HepG2 (cell line): ENCODE measurements around the gene COL25A1. TPM values are rescaled to one million over a fixed set of nuclear protein-coding genes. Genes with fewer than 3 reads are reported as not detected.

Source experiments
- AHDC1 ChIP-seq: sonication (generic); formaldehyde crosslinking; IDR thresholded peaks from 2 replicates; pipeline ENCODE4 v1.5.1; 2020; ENCODE audit warnings: mild to moderate bottlenecking, missing genetic modification reagents, borderline replicate concordance
- ARID4A ChIP-seq: sonication (generic); formaldehyde crosslinking; IDR thresholded peaks from 2 replicates; pipeline ENCODE4 v1.5.0; 2020; ENCODE audit warnings: mild to moderate bottlenecking, missing genetic modification reagents, borderline replicate concordance
- CREBL2 ChIP-seq: sonication (generic); formaldehyde crosslinking; IDR thresholded peaks from 2 replicates; pipeline ENCODE4 v1.8.1; 2023; ENCODE audit warnings: missing genetic modification reagents, mild to moderate bottlenecking, borderline replicate concordance
- DNMT1 ChIP-seq: sonication (generic); formaldehyde crosslinking; IDR thresholded peaks from 2 replicates; pipeline ENCODE4 v1.5.1; 2020; ENCODE audit warnings: mild to moderate bottlenecking, missing genetic modification reagents
- E2F1 ChIP-seq: sonication (generic); formaldehyde crosslinking; IDR thresholded peaks from 2 replicates; pipeline ENCODE4 v1.5.0; 2020; ENCODE audit warnings: missing genetic modification reagents
- IKZF4 ChIP-seq: sonication (generic); formaldehyde crosslinking; IDR thresholded peaks from 2 replicates; pipeline ENCODE4 v1.5.1; 2020; ENCODE audit warnings: borderline replicate concordance, mild to moderate bottlenecking, low read depth, missing genetic modification reagents; ENCODE audit errors: not compliant biosample characterization
- MLXIP ChIP-seq: sonication (generic); formaldehyde crosslinking; IDR thresholded peaks from 2 replicates; pipeline ENCODE4 v1.9.0; 2021; ENCODE audit warnings: missing genetic modification reagents, borderline replicate concordance
- PAWR ChIP-seq: sonication (generic); formaldehyde crosslinking; IDR thresholded peaks from 2 replicates; pipeline ENCODE4 v1.4.0; 2020; ENCODE audit warnings: missing genetic modification reagents, mild to moderate bottlenecking, borderline replicate concordance
- PHF8 ChIP-seq: sonication (generic); formaldehyde crosslinking; IDR thresholded peaks from 2 replicates; pipeline ENCODE4 v1.5.0; 2020; ENCODE audit warnings: missing genetic modification reagents
- TGIF2 ChIP-seq: IDR thresholded peaks from 2 replicates; pipeline ENCODE4 v1.6.1; 2016; ENCODE audit warnings: control low read depth, missing compliant biosample characterization
- ZBTB21 ChIP-seq: sonication (generic); formaldehyde crosslinking; IDR thresholded peaks from 2 replicates; pipeline ENCODE4 v1.4.0; 2020; ENCODE audit warnings: missing genetic modification reagents
- ZKSCAN5 ChIP-seq: sonication (generic); formaldehyde crosslinking; IDR thresholded peaks from 2 replicates; pipeline ENCODE4 v1.5.1; 2020; ENCODE audit warnings: mild to moderate bottlenecking, missing genetic modification reagents
- ZNF382 ChIP-seq: sonication (generic); formaldehyde crosslinking; IDR thresholded peaks from 2 replicates; pipeline ENCODE4 v1.5.0; 2020; ENCODE audit warnings: missing genetic modification reagents, mild to moderate bottlenecking, borderline replicate concordance
- ZNF749 ChIP-seq: sonication (generic); formaldehyde crosslinking; IDR thresholded peaks from 2 replicates; pipeline ENCODE4 v1.8.0; 2022; ENCODE audit warnings: mild to moderate bottlenecking, missing genetic modification reagents, moderate library complexity, borderline replicate concordance
- polyA plus RNA-seq, 8 experiments: library from polyadenylated mRNA; depleted of rRNA in 3 of 8; stranded (reverse) in 7 of 8; unstranded in 1 of 8; fragments of >200 nt; fragmentation: Illumina TruSeq in 4 of 8; extraction: Trizol in 4 of 8; gene quantifications; 2 replicates each; pipeline versions ENCODE4 v1.2.1 to v1.2.3, GENCODE V29; 2011 to 2016; ENCODE audit warnings: low read depth in 4 of 8, missing spikeins in 1 of 8, mixed read lengths in 1 of 8; ENCODE audit not compliant: insufficient read depth in 1 of 8
- total RNA-seq, 5 experiments: library from RNA; depleted of rRNA; stranded (reverse); fragments of >200 nt; fragmentation: Illumina TruSeq; extraction: Trizol; gene quantifications; 2 replicates each; pipeline ENCODE4 v1.2.3, GENCODE V29; 2016; ENCODE audit warnings: low read depth in 1 of 5

COL25A1 gene
- total and polyA plus RNA-seq, 2 of the 13 experiments (the other 11 are each of a cell fraction or from before 2014, with no cell fraction given), result not detected

GRCh38 chr4:109291707-109292238 lies 10.7 kb downstream of the COL25A1 start (continued):
- TF ChIP-seq AHDC1 (CRISPR knock-in tag), result no peak
- TF ChIP-seq IKZF4 (CRISPR knock-in tag), result no peak
- TF ChIP-seq ZNF382 (CRISPR knock-in tag), result no peak
- no peak for TF ChIP-seq PHF8
- TF ChIP-seq E2F1, result no peak
- no peak for TF ChIP-seq ZBTB21 (CRISPR knock-in tag)
- TF ChIP-seq ZKSCAN5 (CRISPR knock-in tag), result no peak
- TF ChIP-seq CREBL2 (CRISPR knock-in tag), result no peak
- no peak for TF ChIP-seq MLXIP
- TF ChIP-seq ARID4A, result no peak
- TF ChIP-seq DNMT1 (CRISPR knock-in tag), result no peak
- no peak for TF ChIP-seq TGIF2
- TF ChIP-seq PAWR (CRISPR knock-in tag), result no peak
- TF ChIP-seq ZNF749 (CRISPR knock-in tag), result no peak
